HepG2 (cell line): Measurements from ENCODE around the gene ZNF391.
"Not testable (repeated sequence)": the region's sequence is repeated elsewhere in the genome, so short reads cannot be mapped to it uniquely, and the experiment has no call there.

Experiments used
- CBFB ChIP-seq: sonication (generic); formaldehyde crosslinking; IDR thresholded peaks from 2 replicates; pipeline ENCODE4 v1.4.0; 2020; ENCODE audit warnings: missing genetic modification reagents
- CCDC6 ChIP-seq: sonication (generic); formaldehyde crosslinking; IDR thresholded peaks from 2 replicates; pipeline ENCODE4 v1.8.1; 2022; ENCODE audit warnings: mild to moderate bottlenecking, missing genetic modification reagents, moderate library complexity
- CTCF ChIP-seq: sonication (generic); formaldehyde crosslinking; IDR thresholded peaks from 2 replicates; pipeline ENCODE4 v1.5.0; 2020; ENCODE audit warnings: mild to moderate bottlenecking, missing genetic modification reagents, moderate library complexity
- DNMT1 ChIP-seq: sonication (generic); formaldehyde crosslinking; IDR thresholded peaks from 2 replicates; pipeline ENCODE4 v1.5.1; 2020; ENCODE audit warnings: mild to moderate bottlenecking, missing genetic modification reagents
- FOSL2 ChIP-seq: sonication (generic); formaldehyde crosslinking; IDR thresholded peaks from 2 replicates; pipeline ENCODE4 v1.4.0; 2020; ENCODE audit warnings: missing genetic modification reagents
- GABPA ChIP-seq, 2 experiments: IDR thresholded peaks; 2 replicates each; pipeline ENCODE4 v1.6.1; 2011 to 2016; ENCODE audit warnings: low read depth in 2 of 2, low read length in 1 of 2, missing biosample characterization in 1 of 2, missing genetic modification characterization in 1 of 2
- HCFC1 ChIP-seq: fragments of 150-350 bp; IDR thresholded peaks from 2 replicates; pipeline ENCODE4 v1.6.1; 2014; ENCODE audit warnings: low read depth, low read length
- JARID2 ChIP-seq: sonication (generic); formaldehyde crosslinking; IDR thresholded peaks from 2 replicates; pipeline ENCODE4 v1.8.1; 2023; ENCODE audit warnings: missing genetic modification reagents, inconsistent platforms; ENCODE audit not compliant: insufficient replicate concordance
- MTA1 ChIP-seq: sonication (generic); formaldehyde crosslinking; IDR thresholded peaks from 2 replicates; pipeline ENCODE4 v1.4.0; 2020; ENCODE audit warnings: missing genetic modification reagents, mild to moderate bottlenecking, borderline replicate concordance
- RXRA ChIP-seq: sonication (generic); formaldehyde crosslinking; IDR thresholded peaks from 2 replicates; pipeline ENCODE4 v1.5.1; 2020; ENCODE audit warnings: missing genetic modification reagents
- SRF ChIP-seq: IDR thresholded peaks from 2 replicates; pipeline ENCODE4 v1.6.1; 2011; ENCODE audit warnings: mild to moderate bottlenecking, low read depth, low read length, moderate library complexity
- TAF1 ChIP-seq: sonication (generic); formaldehyde crosslinking; IDR thresholded peaks from 2 replicates; pipeline ENCODE4 v1.4.0; 2020; ENCODE audit warnings: missing genetic modification reagents
- ZNF24 ChIP-seq: fragments of 450-650 bp; IDR thresholded peaks from 2 replicates; pipeline ENCODE4 v1.6.1; 2017; ENCODE audit warnings: antibody characterized with exemption, mild to moderate bottlenecking
- TF ChIP-seq, protein P1 (sequence below), 2 experiments: IDR thresholded peaks; 2 replicates each; pipeline ENCODE4 v1.6.1; 2011 to 2012; ENCODE audit warnings: low read length in 2 of 2, borderline replicate concordance in 1 of 2, low read depth in 1 of 2, mild to moderate bottlenecking in 1 of 2, moderate library complexity in 1 of 2

- TF ChIP-seq FOSL2 (CRISPR knock-in tag); DNMT1 (CRISPR knock-in tag); TAF1; SRF; CTCF (CRISPR knock-in tag); HCFC1; RXRA; GABPA (IDR thresholded peaks at IDR 0.05; ENCODE audit: low read depth, low read length); GABPA (CRISPR knock-in tag; IDR thresholded peaks at IDR 0.05; ENCODE audit: low read depth); CBFB (CRISPR knock-in tag); MTA1 (CRISPR knock-in tag); CCDC6 (CRISPR knock-in tag); ZNF24; JARID2 (CRISPR knock-in tag): not testable (repeated sequence)
- TF ChIP-seq, protein P1, sequence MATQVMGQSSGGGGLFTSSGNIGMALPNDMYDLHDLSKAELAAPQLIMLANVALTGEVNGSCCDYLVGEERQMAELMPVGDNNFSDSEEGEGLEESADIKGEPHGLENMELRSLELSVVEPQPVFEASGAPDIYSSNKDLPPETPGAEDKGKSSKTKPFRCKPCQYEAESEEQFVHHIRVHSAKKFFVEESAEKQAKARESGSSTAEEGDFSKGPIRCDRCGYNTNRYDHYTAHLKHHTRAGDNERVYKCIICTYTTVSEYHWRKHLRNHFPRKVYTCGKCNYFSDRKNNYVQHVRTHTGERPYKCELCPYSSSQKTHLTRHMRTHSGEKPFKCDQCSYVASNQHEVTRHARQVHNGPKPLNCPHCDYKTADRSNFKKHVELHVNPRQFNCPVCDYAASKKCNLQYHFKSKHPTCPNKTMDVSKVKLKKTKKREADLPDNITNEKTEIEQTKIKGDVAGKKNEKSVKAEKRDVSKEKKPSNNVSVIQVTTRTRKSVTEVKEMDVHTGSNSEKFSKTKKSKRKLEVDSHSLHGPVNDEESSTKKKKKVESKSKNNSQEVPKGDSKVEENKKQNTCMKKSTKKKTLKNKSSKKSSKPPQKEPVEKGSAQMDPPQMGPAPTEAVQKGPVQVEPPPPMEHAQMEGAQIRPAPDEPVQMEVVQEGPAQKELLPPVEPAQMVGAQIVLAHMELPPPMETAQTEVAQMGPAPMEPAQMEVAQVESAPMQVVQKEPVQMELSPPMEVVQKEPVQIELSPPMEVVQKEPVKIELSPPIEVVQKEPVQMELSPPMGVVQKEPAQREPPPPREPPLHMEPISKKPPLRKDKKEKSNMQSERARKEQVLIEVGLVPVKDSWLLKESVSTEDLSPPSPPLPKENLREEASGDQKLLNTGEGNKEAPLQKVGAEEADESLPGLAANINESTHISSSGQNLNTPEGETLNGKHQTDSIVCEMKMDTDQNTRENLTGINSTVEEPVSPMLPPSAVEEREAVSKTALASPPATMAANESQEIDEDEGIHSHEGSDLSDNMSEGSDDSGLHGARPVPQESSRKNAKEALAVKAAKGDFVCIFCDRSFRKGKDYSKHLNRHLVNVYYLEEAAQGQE (IDR thresholded peaks at IDR 0.05; ENCODE audit: borderline replicate concordance in 1 of 2, low read depth in 1 of 2, low read length in 2 of 2), result not testable (repeated sequence)
These were observed 10.2 kb upstream of the ZNF391 start for GRCh38 chr6:27378406-27378805.
